GM10266 (cell line): ENCODE results near the gene PTPRQ.

ENCODE experiments used
- DNase-seq: peaks from one replicate; pipeline ENCODE4 v3.0.0; 2012; ENCODE audit errors: extremely low spot score
- CTCF ChIP-seq: IDR thresholded peaks from 2 replicates; pipeline ENCODE4 v1.5.1; 2012; ENCODE audit warnings: mild to moderate bottlenecking, low read depth; ENCODE audit not compliant: control insufficient read depth, insufficient read depth; ENCODE audit errors: missing control alignments

Gene PTPRQ, protein sequence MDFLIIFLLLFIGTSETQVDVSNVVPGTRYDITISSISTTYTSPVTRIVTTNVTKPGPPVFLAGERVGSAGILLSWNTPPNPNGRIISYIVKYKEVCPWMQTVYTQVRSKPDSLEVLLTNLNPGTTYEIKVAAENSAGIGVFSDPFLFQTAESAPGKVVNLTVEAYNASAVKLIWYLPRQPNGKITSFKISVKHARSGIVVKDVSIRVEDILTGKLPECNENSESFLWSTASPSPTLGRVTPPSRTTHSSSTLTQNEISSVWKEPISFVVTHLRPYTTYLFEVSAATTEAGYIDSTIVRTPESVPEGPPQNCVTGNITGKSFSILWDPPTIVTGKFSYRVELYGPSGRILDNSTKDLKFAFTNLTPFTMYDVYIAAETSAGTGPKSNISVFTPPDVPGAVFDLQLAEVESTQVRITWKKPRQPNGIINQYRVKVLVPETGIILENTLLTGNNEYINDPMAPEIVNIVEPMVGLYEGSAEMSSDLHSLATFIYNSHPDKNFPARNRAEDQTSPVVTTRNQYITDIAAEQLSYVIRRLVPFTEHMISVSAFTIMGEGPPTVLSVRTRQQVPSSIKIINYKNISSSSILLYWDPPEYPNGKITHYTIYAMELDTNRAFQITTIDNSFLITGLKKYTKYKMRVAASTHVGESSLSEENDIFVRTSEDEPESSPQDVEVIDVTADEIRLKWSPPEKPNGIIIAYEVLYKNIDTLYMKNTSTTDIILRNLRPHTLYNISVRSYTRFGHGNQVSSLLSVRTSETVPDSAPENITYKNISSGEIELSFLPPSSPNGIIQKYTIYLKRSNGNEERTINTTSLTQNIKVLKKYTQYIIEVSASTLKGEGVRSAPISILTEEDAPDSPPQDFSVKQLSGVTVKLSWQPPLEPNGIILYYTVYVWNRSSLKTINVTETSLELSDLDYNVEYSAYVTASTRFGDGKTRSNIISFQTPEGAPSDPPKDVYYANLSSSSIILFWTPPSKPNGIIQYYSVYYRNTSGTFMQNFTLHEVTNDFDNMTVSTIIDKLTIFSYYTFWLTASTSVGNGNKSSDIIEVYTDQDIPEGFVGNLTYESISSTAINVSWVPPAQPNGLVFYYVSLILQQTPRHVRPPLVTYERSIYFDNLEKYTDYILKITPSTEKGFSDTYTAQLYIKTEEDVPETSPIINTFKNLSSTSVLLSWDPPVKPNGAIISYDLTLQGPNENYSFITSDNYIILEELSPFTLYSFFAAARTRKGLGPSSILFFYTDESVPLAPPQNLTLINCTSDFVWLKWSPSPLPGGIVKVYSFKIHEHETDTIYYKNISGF (N-terminal part only)

GRCh38 chr12:80443974-80444666 lies at the start of gene PTPRQ:
Gene PTPRQ (plus strand): TSS chr12:80444235. CDS start chr12:80444346, 111 bp downstream.
- DNase-seq, result no peak
- no peak for TF ChIP-seq CTCF

DNA sequence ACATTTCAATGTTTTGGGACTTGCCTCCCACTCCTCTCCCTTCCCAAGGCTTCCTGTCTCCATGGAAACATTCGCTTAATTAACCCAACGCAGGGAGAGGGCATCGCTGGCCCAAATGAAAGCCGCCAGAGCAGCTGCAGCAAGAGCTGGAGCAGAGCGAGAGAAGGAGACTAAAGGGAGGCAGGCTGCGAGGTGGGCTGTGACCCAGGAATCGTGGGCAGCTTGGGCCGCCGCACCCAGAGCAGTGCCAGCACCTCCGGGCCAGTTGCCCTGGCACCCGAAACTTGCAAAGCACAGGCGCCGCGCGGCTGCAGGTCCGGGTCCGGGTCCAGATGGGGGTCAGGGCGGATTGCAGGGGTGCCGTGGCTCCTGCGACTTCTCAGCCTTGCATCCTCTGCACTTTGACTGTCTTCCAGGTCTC lies 43.5 kb upstream of the PTPRQ start:
- no peak for DNase-seq
- TF ChIP-seq CTCF, result no peak

DNA sequence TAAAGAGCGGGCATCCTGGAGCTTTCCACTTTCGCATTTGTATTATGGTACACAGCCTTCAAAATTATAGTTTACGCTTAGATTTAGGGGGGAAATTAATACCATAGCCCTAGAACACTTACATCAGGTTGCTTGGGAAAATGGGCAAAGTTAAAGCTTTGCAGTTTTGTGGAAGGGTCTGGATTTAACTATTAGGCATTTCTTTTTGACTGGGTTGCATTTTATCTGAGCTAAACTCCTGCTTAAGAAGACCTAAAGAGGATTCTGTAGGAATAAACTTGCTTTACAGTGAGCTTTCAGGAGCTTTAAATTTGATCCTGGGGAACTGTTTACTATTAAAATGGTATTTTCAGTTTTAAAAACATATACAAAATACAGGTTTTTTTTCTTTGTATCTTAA lies 42.8 kb upstream of the PTPRQ start:
- no peak for DNase-seq
- TF ChIP-seq CTCF, result no peak

DNA sequence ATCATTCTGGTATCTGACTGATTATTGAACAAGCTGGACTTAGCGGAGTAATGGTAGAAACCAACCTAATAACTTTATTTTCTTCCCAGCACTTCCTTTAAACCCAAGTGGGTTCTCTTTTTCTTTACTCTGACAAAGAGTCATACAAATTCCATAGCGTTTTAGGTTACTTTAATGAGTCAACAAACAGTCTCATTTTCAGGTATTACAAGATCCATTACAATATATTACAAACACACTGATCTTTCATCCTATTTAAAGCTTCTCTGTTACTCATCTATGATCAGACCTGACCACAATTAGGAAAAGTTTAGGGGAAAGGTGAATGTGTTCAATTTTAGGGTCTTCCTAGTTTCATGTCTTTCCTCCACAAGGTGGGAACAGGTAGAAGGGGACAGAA lies 39.4 kb upstream of the PTPRQ start:
- no peak for TF ChIP-seq CTCF
- no peak for DNase-seq

- no peak for TF ChIP-seq CTCF
- DNase-seq, result no peak
Observed at GRCh38 chr12:80406253-80406652, 37.8 kb upstream of the PTPRQ start.

- no peak for TF ChIP-seq CTCF
Observed at GRCh38 chr12:80411787-80412186, 32.2 kb upstream of the PTPRQ start.

More at GRCh38 chr12:80411787-80412186, 32.2 kb upstream of the PTPRQ start:
- DNase-seq, result no peak
